ENCODE results near the gene ADORA1.

ADORA1 gene

GRCh38 chr1:203143641-203144040 lies 16.1 kb downstream of the ADORA1 start:
- DNase-seq: no peak

GRCh38 chr1:203144661-203145060 lies 17.1 kb downstream of the ADORA1 start:
- no peak for DNase-seq

- DNase-seq: no peak
These were observed 18.0 kb downstream of the ADORA1 start for GRCh38 chr1:203145321-203146041.

- DNase-seq: no peak
These were observed 18.5 kb downstream of the ADORA1 start for GRCh38 chr1:203146042-203146369.

GRCh38 chr1:203146537-203146936 lies 19.0 kb downstream of the ADORA1 start:
- DNase-seq: no peak

- no peak for DNase-seq
These were observed 19.9 kb downstream of the ADORA1 start for GRCh38 chr1:203147376-203147775.

- DNase-seq: no peak
These were observed 20.6 kb downstream of the ADORA1 start for GRCh38 chr1:203148127-203148526.

GRCh38 chr1:203148579-203148978 lies 21.1 kb downstream of the ADORA1 start:
- no peak for DNase-seq

- DNase-seq: no peak
These were observed 21.8 kb downstream of the ADORA1 start for GRCh38 chr1:203149188-203149840.

- DNase-seq: no peak
These were observed 23.2 kb downstream of the ADORA1 start for GRCh38 chr1:203150511-203151297.

GRCh38 chr1:203151362-203152157 lies 24.0 kb downstream of the ADORA1 start:
- no peak for DNase-seq

- DNase-seq: no peak
These were observed 24.9 kb downstream of the ADORA1 start for GRCh38 chr1:203152158-203153034.

GRCh38 chr1:203153051-203153988 lies 25.8 kb downstream of the ADORA1 start:
- no peak for DNase-seq

- no peak for DNase-seq
These were observed 26.7 kb downstream of the ADORA1 start for GRCh38 chr1:203153989-203154821.

GRCh38 chr1:203156280-203156679 lies 28.8 kb downstream of the ADORA1 start:
- DNase-seq: no peak

GRCh38 chr1:203158423-203158822 lies 30.9 kb downstream of the ADORA1 start:
- no peak for DNase-seq

GRCh38 chr1:203158960-203159665 lies 31.6 kb downstream of the ADORA1 start:
- no peak for DNase-seq

- DNase-seq: no peak
These were observed 32.3 kb downstream of the ADORA1 start for GRCh38 chr1:203159844-203160243.

- no peak for DNase-seq
These were observed 33.6 kb downstream of the ADORA1 start for GRCh38 chr1:203161175-203161574.
